GM12873 (cell line): ENCODE results near the gene DKK2.

Source experiments
- TF ChIP-seq, protein P1 (sequence below): IDR thresholded peaks from 2 replicates; pipeline ENCODE4 v1.5.1; 2012; ENCODE audit warnings: low read depth, mild to moderate bottlenecking, moderate library complexity, low read length, control low read depth; ENCODE audit not compliant: insufficient read depth; ENCODE audit errors: missing control alignments

Gene DKK2

DNA sequence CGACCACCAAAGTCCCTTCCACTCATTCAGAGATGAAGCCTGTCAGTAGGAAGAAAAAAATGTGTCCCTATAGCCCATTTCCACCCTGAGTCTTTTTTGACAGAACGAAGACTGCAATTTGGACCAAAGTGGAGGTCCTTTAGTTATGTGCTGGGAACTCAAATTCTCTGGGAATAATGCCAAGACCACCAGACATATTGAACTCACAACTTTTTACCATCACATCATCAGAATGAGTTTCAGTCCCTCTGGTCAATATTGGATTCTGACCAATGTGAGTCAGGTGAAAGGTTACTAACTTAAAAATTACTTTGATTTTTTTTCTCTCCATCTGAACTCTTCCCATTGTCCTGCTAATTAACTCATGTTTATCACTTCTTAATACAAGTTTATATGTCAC lies 128.9 kb downstream of the DKK2 start:
- TF ChIP-seq, protein P1, sequence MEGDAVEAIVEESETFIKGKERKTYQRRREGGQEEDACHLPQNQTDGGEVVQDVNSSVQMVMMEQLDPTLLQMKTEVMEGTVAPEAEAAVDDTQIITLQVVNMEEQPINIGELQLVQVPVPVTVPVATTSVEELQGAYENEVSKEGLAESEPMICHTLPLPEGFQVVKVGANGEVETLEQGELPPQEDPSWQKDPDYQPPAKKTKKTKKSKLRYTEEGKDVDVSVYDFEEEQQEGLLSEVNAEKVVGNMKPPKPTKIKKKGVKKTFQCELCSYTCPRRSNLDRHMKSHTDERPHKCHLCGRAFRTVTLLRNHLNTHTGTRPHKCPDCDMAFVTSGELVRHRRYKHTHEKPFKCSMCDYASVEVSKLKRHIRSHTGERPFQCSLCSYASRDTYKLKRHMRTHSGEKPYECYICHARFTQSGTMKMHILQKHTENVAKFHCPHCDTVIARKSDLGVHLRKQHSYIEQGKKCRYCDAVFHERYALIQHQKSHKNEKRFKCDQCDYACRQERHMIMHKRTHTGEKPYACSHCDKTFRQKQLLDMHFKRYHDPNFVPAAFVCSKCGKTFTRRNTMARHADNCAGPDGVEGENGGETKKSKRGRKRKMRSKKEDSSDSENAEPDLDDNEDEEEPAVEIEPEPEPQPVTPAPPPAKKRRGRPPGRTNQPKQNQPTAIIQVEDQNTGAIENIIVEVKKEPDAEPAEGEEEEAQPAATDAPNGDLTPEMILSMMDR, result no peak

DNA sequence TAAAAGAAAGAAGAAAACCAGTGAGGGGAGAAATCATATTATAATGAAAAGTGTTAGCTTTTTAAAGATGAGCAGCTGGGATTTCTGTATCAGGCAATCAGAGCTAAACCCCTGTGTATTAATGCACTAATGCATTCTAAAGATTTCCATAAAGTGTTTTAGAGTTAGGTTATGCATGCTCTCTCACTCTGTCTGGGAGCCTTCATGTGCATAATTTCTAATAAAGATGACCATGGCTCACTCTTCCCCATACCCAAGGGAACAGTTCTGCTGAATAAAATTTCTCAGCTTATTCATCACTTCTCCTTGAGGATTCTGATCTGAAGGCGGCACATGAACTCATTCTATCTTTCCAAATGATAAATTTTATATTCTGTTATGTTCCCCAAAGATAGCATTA lies 129.4 kb downstream of the DKK2 start:
- TF ChIP-seq, protein P1, result no peak

DNA sequence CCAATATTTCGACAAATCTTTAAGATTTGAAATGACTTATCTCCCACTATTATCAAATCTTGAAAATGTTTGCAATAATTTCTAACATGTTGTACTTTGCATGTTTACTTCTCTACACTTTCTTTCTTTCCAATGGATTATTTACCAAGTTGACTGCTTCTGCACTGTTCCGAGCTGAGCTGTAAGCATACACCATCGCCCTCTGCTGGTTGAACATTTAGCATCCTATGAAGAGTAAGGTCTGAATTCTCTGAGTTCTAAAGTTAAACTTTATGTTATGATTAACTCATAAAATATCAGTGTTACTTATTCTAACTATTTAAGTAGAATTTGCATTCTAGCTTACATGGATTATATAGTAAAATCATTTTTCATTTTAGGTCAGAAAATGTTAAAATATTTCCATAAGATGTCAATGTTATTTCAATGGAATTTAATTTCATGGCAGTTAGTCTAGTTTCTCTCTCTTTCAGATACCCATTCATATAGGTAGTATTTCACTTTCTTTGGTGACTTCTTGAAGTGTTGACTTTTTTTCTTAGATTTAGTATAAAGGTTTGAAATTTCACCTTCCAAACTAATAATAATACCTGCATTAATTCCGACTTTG lies 137.4 kb downstream of the DKK2 start:
- TF ChIP-seq, protein P1, result peak; percentile 67

DNA sequence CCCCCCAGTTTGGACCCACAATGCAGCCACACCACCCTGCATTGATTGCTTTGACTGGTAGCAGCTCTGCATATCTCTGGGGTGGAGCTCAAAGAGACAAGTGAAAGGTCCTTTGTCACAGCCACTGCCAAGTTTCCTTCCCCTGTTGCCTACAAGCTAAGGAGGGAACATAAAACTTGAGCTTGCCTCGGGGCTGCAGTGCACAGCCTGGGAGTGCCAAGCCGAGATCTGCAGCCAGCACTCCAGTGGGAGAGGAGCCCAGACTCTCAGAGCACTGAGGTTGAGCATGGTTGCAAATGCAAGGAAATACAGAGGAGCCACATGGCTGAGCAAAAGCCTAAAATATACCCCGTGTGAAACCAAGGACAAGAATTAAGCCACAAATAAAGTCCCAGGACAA lies 142.2 kb downstream of the DKK2 start:
- TF ChIP-seq, protein P1, result no peak

DNA sequence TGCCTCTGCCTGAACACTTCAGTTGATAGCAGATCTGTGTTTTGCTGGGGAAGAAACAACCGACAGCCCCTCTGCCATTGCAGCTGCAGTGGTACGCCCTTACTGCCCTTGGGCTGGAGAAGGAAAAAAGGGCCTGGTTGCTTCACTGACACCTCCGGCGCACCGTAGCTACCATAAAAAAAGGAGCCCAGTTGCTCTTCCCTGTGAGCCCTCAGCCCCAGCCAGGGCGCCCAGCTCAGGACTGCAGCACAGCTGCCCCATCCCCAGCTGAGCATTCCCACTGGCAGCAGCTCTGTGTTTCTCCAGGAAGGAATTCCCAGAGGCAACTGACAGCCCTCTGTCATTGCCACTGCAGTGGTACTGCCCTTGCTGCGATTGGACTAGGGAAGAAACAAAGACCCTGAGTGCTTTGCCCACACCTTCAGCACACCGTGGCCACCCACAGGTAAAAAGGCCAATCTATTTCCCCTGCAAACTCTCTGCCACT lies 142.7 kb downstream of the DKK2 start:
- TF ChIP-seq, protein P1, result no peak

DNA sequence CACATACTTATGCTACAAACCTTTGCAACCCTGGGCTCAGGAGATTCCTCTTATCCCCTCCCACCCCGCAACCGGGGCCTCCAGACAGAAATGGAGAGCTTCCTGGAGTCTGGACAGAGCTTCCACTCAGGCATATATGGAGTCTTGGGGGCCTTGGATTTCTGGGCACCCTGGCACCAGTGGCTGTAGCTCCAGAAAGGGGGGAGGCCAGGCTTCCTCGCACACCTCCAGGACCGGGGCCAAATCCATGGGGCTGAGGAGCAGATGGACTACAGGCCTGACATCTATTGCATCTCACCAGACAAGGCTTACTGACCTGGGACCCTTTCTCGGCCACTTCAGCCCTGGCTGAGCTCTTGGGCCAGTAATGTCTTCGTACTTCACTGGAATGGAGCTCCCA lies 143.3 kb downstream of the DKK2 start:
- TF ChIP-seq, protein P1, result no peak

DNA sequence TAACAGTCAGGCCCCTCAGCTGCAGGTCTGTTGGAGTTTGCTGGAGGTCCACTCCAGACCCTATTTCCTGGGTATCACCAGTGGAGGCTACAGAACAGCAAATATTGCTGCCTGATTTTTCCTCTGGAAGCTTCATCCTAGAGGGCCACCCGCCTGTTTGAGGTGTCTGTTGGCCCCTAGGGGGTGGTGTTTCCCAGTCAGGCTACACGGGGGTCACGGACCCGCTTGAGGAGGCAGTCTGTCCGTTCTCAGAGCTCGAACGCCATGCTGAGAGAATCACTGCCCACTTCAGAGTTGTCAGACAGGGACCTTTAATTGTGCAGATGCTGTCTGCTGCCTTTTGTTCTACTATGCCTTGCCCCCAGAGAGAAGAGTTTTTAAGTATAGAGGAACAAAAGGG lies 160.8 kb downstream of the DKK2 start:
- TF ChIP-seq, protein P1, result peak; percentile 19
